NCI-H2107 treated with DMSO at 0.1 percent for 48 hours (cell line): ENCODE results near the gene CDX1.

Experiments
- DNase-seq: peaks from one replicate; lab custom pipeline; 2025; ENCODE audit not compliant: unreplicated experiment; lab: John Stamatoyannopoulos, UW

CDX1 gene

DNA sequence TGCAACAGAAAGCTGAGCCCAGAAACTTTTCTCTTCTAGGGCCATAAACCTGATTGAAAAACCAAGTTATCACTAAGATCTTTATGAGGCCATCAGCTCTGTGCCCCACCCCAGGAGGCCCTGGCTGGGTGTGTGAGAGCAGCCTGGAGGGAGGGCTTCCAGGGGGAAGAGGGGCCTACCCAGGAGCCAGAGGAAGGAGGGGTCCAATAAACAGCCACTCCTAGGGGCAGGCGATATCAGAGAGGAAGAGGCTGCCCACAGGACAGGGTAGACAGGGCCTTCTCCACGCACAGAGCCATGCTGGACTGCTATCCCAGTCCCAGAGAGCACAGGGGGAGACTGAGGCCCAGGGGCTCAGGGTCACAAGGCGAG is 4.5 kb upstream of the CDX1 start:
- DNase-seq, result no peak

DNA sequence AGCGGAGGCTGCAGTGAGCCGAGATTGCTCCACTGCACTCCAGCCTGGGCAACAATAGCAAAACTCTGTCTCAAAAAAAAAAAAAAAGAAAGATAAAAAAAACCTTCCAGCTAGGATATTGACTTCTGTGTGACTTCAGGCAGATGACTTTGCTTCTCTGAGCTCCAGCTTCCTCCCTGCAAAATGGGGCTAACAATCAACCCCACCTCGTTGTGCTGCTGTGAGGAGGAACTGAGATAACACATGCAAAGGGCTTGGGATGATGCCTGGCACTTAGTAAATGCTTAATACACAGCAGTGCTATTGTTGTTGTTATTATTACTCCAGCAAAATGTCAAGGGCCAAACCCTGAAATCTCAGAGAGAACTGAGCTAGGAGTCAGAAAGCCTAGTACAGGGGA is 3.5 kb upstream of the CDX1 start:
- no peak for DNase-seq

DNA sequence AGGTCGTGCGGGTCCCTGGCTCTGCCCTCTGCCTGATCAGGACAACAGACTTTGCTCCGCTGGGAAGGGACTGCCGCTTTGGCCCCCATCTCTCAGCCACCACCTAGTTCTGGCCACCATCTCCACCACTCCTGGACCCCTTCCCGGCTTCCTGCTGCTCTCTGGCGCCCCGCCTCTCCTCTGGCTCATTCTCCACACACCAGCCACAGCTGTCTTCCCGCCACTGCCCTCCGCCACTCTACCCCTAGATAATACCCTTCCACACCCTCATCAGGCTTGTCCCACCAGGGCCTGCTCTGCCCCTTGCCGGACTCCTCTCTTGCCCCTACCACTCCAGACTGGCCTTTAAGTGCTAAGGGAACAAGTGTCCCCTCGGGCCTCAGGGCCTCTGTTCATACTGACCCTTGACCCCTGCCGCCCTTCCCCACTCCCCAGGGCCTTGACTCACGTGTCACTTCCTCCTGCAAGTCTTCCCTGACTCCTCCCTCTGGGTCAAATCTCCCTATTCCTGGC is 3.0 kb upstream of the CDX1 start:
- no peak for DNase-seq

DNA sequence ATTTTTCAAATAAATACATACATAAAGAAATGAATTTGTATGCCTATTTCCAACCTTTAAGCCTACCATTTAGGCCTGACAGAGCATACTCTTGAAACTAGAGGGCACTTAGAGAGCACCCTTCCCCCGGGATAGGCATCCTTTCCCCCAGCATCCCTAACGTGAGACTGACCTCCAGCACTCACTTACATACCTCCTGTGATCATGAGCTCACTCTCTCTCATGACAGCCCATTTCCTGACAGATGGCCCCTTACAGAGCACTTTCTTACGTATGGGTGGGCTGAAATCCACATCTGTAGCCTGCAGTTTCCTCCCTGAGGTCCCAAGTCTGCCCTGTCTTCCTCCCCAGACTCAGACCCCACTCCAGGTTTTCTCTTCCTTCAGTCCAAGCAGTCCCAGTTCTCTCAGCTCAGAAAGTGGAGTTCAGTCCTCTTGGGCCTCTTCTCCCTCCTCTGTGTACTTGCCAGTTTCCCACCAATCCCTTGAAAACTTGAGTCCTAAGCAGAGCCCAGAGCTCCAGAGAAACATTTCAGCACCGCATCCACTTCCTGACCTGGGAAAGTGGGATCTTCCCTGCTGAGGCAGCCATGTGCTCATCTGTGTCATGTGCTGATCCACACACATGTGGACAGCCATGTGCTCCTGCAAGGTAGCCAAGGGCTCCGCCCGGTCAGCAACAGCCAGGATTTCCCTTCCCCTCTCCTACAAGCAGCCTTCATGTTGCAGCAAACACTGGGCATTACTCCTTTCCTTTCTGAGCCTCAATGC is 2.2 kb upstream of the CDX1 start:
- no peak for DNase-seq

DNA sequence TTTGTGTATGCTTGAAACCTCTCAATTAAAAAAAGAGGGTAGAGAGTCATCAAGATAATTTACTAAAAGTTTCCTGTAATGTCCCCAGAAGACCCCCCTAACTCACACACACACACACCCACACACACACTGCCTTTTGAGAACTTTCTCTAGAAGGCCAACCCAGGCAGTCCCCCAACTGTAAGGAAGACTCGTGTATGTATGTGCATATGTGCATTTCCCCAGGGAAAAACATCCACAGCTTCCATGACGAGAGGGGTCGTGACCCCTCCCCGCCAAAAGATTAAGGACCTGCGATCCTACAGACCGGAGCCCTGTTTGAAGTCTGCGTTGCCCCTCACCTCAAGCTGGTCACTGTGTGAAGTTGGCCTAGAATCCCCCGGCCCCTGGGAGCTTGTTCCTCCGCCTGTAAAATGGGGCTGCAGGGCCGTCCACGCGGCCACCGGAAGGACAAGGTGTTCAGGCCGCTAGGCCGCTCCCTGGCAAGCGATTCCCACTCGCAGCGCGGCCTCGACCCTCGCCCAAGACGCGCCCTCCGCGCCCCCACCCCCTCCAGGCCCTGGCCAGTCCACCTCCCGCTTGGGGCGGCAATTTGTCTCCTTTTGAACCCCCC is 435 bp upstream of the CDX1 start:
- DNase-seq, result no peak

DNA sequence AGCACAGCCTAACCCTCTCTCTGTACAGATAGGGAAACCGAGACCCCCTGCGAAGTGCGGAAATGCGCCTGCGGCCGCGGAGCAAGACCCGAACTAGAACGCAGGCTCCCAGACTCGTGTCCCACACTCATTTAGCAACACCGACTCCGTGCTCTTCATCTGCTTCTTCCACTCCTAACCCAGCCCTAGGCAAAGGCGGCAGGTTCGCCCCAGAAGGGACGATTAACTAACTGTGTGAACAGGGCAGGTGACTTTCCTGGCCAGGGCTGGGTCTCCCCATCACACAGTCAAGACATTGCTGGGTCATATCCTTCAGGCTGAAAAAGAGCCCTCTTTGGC is 903 bp downstream of the CDX1 start:
- DNase-seq, result no peak

DNA sequence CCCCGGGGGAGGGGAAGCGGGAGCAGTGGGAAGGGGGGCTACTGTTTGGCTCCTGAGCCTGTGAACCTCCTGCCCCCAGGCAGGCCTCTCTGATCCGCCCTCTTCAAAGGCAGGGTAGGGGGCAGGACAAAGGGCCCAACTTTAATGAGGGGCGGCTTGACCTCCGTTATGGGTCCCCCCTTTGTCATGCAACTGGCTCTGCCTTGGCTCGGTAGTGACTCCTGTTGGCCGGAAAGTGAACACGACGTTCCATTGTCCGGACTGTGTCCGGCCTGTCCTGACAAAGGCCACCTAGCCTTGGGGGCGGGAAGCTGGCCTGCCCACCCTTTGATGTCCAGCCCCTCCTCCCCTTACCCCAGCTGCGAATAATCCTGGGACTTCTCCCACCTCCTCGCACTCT is 1.3 kb downstream of the CDX1 start:
- DNase-seq, result no peak

DNA sequence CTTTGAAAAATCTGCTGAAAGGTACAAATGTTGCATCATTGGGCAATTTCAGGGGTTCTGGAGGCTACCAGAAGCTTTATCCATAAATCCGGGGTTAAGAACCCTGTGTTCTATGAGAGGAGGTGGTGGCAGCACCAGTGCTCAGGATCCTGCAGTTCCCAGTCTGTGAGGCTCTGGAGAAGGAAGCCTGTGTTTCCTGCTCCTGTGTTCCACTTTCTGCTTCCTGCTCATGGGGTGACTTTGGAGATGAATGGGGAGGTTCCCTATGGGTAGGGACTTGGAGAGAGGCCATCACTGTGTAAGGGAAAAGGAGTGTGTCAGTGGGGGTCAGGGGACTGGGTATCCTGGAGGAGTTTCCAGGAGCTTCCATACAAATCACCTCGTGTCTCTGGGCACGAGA is 2.3 kb downstream of the CDX1 start:
- DNase-seq, result no peak

DNA sequence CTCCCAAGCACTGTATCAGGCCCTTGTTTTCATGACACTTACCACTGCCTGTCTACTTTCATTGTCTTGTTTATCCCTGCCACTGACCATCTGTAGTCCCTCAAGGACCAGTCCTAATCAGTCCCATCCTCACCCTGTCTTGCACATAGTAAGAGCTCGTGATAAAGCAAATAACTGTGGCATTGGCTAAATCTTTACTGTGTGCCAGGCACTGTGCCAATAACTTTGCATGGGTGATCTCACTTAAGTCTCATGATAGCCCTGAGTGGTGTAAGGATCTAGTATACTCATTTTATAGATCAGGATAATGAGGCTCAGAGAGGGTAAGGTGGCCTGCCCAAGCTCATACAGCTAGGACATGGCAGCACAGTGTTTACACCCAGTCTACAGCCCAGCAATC is 5.6 kb downstream of the CDX1 start:
- no peak for DNase-seq

DNA sequence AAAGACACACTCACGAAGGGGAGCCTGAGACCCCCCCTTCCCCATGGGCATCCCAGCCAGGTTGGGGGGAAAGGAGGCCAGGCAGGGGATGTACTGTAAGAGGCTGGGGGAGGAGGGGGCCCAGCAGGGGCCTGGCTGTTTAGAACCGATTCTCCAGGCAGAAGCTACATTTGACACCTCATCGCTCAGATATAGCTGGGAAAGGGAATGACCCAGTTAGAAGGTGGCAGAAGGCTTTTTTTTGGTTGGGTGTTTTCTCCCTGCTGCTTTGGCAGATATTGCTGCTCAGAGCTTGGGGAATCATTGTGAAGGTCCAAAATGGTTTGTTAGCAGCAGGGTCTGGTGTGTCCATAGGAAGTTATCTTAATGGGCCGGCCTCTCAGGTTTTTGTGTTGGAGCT is 6.0 kb downstream of the CDX1 start:
- no peak for DNase-seq

DNA sequence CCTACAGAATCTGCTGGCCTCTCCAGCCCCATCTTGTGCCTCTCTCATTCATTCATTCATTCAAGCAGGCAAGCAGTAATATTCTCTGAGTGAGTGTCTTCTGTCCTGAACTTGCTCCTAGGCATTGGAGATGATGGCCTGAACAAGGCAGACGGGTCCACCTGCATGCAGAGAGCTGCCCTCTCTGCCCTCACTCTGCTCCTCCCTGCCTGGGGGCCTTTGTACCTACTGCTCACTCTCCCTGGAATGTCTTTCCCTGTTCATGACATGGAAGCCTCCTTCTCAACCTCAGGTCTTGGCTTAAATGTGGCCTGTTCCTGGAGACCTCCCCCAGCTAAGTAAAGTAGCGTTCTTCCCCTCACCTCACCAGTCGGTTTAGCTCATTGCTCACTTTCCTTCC is 6.6 kb downstream of the CDX1 start:
- DNase-seq, result no peak

DNA sequence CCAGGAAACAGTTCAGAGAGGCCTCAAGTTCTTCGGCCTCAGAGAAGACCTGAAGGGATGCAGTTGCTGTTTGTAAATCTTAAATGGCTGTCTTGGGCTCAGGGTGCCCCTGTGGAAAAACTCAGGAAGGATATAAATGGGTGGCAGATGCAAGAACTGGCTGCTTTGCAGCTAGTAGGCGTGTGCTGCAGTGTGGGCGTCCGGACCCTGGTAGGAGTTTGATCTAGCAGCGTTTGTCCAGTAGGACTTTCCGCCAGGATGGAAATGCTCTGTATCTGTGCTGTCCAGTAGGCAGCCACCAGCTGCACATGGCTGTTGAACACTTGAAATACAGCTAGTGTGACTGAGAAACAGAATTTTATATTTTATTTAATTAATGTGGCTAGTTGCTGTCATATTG is 7.7 kb downstream of the CDX1 start:
- no peak for DNase-seq

DNA sequence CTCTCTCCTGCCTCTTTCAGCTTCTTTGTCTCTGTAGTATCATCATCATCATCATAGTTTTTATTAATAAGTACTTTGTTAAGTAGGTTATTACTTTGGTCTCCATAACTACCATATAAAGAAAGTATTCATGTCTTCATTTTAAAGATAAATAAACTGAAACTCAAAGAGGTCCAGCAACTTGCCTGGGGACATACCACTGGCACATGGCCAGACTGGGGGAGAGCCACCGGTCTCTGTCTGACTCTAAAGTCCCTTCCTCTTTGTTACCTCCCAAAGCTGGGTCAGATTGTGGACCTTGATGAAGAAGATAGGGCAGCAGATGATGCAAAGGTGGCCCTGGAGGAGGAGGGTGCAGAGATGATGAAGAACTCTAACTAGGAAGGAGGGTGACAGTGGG is 8.5 kb downstream of the CDX1 start:
- DNase-seq, result no peak

DNA sequence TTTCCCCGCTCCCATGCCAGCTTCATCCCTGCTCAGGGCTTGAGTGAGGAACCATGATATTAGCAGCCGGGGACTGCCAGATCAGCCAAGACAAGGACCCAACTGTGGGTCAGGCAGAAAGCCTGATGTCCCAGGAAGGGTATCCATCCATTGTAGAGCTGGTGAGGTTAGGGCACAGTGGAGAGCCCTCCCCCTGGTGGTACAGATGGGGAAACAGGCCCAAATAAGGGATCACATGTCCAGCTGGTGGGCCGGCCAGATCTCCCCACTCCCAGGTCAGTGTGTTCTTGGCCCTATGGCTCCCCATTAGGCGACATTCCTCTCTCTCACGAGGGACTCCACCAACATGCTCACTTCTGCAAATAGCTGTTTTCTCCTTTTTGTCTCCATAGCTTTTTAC is 9.0 kb downstream of the CDX1 start:
- DNase-seq, result no peak

DNA sequence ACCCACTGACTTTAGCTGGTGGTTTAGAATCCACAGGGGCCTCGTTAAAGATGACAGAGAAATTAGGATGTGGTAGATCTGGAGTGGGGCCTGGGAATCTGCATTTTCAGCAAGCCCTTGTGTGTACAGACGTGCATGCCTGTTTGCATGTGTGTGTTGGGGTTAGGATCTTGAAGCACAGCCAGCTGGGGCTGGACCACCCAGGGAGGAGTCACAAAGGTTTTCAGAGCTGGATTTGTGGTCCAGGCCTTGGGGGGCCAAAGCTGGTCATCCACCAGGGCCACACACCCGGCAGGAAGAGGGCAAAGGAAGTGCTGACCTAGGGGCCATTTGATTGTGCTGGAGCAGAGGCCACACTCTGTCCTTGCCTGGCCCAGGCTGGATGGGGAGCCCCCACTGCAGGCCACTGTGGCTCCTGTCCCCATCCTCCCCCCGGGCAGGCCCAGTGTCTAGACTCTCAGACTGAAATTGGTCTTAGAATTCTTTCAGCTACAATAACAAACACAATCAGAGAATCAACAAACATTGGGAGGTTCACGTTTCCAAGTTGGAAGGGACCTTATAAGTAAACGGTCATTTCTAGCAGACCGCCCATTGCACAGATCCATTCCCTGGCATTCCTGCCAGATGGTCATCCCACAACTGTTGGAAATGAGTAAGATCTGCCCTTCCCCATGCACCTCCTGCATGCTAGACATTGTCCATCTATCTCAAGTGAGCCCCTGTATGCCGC is 10.3 kb downstream of the CDX1 start:
- no peak for DNase-seq

DNA sequence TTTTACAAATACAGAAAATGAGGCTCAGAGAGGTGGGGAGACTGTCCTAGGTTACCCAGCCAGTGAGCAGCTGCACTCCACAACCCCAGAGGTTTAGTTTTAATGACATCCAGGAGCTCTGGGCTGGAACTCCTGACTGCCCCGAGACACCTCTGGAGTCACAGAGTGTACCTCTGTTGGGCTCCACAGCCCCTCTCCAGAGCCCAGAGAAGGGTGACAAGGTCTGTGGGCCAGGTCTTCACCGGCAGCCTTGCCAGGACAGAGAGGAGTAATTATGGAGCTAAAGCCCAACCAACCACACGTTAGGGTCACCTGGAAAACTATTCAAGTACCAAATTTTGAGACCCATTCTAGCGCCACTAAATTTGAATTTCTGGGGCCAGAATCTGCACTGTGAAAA is 11.1 kb downstream of the CDX1 start:
- DNase-seq, result no peak

DNA sequence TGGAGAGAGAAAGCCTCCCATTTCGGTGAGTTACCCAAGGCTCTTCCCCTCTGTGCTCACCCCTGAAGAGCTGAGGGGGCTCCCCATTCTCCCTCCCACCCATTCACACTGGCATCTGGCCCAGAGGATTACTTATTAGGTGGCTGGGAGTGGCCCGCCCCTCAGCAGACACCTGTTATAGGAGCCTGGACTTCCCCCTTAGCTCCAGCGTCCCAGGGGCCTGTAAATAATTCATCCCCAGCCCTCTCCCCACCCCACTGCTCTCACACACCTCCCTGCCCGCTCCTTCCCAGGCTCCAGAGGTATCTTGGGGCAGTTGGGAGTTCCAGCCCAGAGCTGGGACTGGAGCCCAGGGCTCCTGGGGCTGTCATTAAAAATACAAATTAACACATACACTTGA is 11.7 kb downstream of the CDX1 start:
- no peak for DNase-seq

DNA sequence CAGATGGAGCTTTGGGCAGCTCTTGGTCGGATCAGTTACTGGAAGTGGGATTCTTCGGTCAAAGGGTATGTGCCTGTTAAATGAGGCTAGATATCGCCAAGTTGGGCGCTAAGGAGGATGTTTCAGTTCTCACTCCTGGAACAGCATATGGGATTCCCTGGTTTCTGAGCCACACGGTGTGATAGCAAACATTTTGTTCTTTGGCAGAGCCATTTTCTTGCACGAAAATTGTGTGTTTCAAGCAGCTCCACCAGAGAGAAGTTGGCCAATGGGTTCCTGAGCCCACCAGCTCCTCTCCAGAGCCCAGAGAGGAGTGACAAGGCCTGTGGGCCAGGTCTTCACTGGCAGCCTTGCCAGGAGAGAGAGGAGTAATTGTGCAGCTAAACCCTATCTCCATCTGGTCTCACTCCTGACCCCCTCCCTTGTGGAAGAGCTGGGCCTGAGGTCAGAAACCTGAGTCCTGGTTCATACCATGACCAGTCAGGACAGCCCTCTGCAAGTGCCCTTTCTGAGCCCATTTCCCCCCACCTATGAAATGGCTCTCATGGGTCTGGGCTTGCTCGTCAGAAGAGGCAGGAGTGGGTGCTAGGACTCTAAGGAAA is 12.5 kb downstream of the CDX1 start:
- DNase-seq, result no peak

DNA sequence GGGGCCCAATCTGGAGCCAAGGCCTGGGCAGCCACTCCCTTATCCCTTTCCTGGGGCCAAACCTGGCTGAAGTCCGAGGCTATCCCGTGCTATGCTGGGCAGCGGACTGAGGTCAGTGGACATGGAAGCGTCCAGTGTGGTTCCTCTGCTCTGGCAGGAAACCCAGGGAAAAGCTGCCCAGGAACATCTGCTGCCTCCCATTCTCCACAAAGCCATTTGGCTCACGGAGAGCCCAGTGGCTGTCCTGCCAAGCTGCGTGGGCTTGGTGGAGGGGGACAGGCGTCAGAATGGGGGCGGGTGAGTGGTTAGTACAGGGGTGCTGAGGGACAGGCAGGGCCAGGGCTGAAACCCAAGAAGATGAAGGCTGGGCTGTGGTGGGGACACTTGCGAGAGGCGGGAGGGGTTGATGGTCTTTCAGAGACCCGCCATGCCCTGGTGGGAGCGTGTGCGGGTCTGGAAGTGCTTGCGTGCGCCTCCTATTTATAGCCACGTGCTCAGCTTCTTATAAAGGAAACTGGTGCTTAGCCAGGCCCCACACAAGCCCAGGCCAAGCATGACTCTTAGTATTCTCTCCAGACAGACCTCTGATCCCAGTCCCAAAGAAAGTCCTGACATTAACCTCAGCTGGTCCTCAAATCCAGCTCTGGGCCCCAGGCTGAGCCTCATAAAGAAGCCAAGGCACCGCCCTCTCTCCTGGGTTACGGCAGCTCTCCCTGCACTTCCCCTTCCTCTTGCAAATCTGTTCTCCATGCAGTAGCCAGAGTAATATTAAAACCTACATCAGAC is 13.9 kb downstream of the CDX1 start:
- no peak for DNase-seq

DNA sequence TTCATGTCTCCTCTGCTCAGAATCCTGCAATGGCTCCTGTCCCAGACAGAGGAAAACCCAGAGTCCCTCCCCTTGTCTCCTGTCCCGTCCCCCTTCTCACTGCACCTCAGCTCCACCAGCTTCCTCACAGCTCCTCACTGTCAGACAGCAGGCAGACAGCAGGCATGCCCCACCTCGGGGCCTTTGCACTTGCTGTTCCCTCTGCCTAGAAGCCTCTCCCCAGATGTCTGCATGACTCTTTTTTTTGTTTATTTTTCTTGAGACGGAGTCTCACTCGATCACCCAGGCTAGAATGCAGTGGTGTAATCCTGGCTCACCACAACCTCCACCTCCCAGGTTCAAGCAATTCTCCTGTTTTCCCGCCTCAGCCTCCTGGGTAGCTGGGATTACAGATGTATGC is 14.4 kb downstream of the CDX1 start:
- DNase-seq, result no peak
